Right atrium auricular region (tissue), 2 donors: ENCODE measurements around the gene NDUFS3. TPM values are rescaled to one million over a fixed set of nuclear protein-coding genes. Genes with fewer than 3 reads are reported as not detected.

ENCODE experiments used
- total RNA-seq, 2 donors: library from RNA; depleted of rRNA; stranded (reverse); fragments of >200 nt; gene quantifications; one replicate each; pipeline ENCODE4 v1.1.0, GENCODE V29; 2016

NDUFS3 gene
- total RNA-seq, 2 donors from 2014 or later: 93.4 to 125 TPM

Other genes with a start within 250 kb of the NDUFS3 start
- 1,000 to 10,000 TPM in 1 of 2 donors, 100 to 1,000 TPM in 1; 797 to 1,210 TPM for gene MYBPC3, start 226.4 kb upstream of the NDUFS3 start, total RNA-seq
- gene SPI1, start 200.5 kb upstream of the NDUFS3 start, total RNA-seq: 10 to 100 TPM in 1 of 2 donors, 1 to 10 TPM in 1; 7.5 to 23.1 TPM
- 10 to 100 TPM; 78.4 to 79.8 TPM for gene SLC39A13, start 170.5 kb upstream of the NDUFS3 start, total RNA-seq
- 100 to 1,000 TPM; 130 to 177 TPM for gene PSMC3, start 152.6 kb upstream of the NDUFS3 start, total RNA-seq
- gene RAPSN, start 129.9 kb upstream of the NDUFS3 start, total RNA-seq: not detected
- 10 to 100 TPM; 57.1 to 65.9 TPM for gene CELF1, start 25.9 kb upstream of the NDUFS3 start, total RNA-seq
- 10 to 100 TPM; 26.9 to 50.1 TPM for gene PTPMT1, start 13.5 kb upstream of the NDUFS3 start, total RNA-seq
- 10 to 100 TPM; 11.7 to 21.7 TPM for gene KBTBD4, start 104 bp upstream of the NDUFS3 start, total RNA-seq
- gene FAM180B, start 7.6 kb downstream of the NDUFS3 start, total RNA-seq: under 1 TPM in 1 of 2 donors, not detected in 1; 0.89 TPM
- under 1 TPM in 1 of 2 donors, not detected in 1; 0.86 TPM for gene C1QTNF4, start 15.3 kb downstream of the NDUFS3 start, total RNA-seq
- gene MTCH2, start 63.5 kb downstream of the NDUFS3 start, total RNA-seq: 10 to 100 TPM; 40.9 to 52.4 TPM
- not detected for gene AGBL2, start 136.3 kb downstream of the NDUFS3 start, total RNA-seq
- gene FNBP4, start 188.3 kb downstream of the NDUFS3 start, total RNA-seq: 10 to 100 TPM; 31.0 to 37.8 TPM